Ascending aorta (tissue), 2 donors: Measurements from ENCODE around the gene DZIP1L. TPM values are rescaled to one million over a fixed set of nuclear protein-coding genes. Genes with fewer than 3 reads are reported as not detected.
"Not testable (repeated sequence)": the region's sequence is repeated elsewhere in the genome, so short reads cannot be mapped to it uniquely, and the experiment has no call there.

Source experiments
- DNase-seq, 2 donors: peaks; one replicate each; pipeline ENCODE4 v3.0.0-alpha.2; 2019; ENCODE audit warnings: low spot score in 2 of 2
- H3K27ac ChIP-seq, 2 donors: fragments of 200-600 bp; sonication (generic); one replicate each; pipeline ENCODE4 v1.5.1; 2016 to 2017; ENCODE audit warnings: mild to moderate bottlenecking in 1 of 2
- H3K27me3 ChIP-seq: fragments of 200-600 bp; sonication (generic); one replicate; pipeline ENCODE4 v1.5.1; 2017
- H3K36me3 ChIP-seq, 2 donors: fragments of 200-600 bp; sonication (generic); one replicate each; pipeline ENCODE4 v1.5.1; 2016
- H3K4me1 ChIP-seq, 2 donors: fragments of 200-600 bp; sonication (generic); one replicate each; pipeline ENCODE4 v1.5.1; 2016 to 2017; ENCODE audit warnings: mild to moderate bottlenecking in 1 of 2
- H3K4me3 ChIP-seq, 2 donors: fragments of 200-600 bp; sonication (generic); one replicate each; pipeline ENCODE4 v1.5.1; 2016 to 2017; ENCODE audit warnings: mild to moderate bottlenecking in 1 of 2
- H3K9me3 ChIP-seq, 2 donors: fragments of 200-600 bp; sonication (generic); one replicate each; pipeline ENCODE4 v1.5.1; 2016
- intact Hi-C: fragments of 100-400 bp; cut with DNase I; formaldehyde crosslinking; loops from one replicate; pipeline ENCODE4 v1.15.1; 2023
- total RNA-seq: library from RNA; depleted of rRNA; stranded (reverse); fragments of >200 nt; gene quantifications from one replicate; pipeline ENCODE4 v1.1.0, GENCODE V29; 2016
- TF ChIP-seq, protein P1 (sequence below), 3 experiments: fragments of 200-600 bp in 2 of 3; fragments of 450-650 bp in 1 of 3; sonication (generic) in 2 of 3; IDR thresholded peaks; one replicate each; pipeline ENCODE4 v1.5.1; 2016 to 2019; ENCODE audit warnings: antibody characterized with exemption in 3 of 3, mild to moderate bottlenecking in 1 of 3, moderate library complexity in 1 of 3

Gene DZIP1L, protein sequence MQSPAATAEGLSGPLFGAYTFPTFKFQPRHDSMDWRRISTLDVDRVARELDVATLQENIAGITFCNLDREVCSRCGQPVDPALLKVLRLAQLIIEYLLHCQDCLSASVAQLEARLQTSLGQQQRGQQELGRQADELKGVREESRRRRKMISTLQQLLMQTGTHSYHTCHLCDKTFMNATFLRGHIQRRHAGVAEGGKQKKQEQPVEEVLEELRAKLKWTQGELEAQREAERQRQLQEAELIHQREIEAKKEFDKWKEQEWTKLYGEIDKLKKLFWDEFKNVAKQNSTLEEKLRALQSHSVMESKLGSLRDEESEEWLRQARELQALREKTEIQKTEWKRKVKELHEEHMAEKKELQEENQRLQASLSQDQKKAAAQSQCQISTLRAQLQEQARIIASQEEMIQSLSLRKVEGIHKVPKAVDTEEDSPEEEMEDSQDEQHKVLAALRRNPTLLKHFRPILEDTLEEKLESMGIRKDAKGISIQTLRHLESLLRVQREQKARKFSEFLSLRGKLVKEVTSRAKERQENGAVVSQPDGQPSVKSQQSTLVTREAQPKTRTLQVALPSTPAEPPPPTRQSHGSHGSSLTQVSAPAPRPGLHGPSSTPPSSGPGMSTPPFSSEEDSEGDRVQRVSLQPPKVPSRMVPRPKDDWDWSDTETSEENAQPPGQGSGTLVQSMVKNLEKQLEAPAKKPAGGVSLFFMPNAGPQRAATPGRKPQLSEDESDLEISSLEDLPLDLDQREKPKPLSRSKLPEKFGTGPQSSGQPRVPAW
- 23.1 TPM for total RNA-seq

DNA sequence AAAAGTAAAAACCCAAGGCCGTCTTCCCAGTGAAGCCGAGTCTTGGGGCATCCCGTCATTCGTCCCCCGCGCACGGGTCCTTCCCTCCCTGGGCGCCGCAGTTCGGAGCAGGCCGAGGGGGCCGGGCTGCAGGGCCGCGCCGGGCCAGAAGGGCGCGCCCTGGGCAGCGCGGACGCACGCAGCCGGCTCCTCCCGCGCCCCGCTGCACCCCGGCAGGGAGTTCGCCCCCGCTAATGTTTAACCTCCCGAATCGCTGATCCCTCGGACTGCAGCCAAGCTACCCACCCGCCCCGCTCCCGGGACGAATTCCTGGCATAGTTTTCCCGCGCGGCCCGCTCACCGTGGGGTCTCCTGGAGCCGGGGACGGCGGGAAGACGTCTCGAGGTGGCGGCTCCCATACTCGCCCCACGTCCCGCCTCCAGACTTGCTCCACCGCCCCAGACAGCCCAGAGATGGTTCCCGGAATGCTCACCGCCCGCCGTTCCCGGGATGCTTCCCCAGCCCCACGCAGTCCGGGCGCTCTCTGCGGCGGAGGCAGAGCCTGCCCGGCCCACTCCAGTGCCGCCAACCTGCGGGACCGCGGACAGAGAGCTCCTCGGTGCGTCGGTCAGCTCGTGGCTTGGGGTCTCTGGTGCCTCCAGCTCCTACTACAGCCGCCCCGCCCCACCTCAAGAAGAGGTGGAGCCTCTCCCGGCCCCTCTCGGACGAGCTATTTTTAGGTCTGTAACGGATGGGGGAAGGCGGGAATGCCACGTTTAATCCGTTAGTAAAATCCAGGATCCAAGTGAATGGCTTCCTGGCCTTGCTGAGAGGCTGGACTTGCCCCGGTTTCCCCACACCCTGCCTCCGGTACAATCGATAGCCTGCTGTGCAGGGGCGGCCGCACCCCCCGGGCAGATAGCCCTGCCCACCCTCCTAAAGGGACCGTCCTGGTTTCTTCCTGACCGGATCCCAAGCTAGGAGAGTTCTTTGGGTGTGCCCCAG, at the start of gene DZIP1L:
TSS of gene DZIP1L (minus strand) at position 621 of the 984 bp plus-strand sequence. CDS start 11,637 bp downstream, outside the sequence.
- TF ChIP-seq, protein P1, sequence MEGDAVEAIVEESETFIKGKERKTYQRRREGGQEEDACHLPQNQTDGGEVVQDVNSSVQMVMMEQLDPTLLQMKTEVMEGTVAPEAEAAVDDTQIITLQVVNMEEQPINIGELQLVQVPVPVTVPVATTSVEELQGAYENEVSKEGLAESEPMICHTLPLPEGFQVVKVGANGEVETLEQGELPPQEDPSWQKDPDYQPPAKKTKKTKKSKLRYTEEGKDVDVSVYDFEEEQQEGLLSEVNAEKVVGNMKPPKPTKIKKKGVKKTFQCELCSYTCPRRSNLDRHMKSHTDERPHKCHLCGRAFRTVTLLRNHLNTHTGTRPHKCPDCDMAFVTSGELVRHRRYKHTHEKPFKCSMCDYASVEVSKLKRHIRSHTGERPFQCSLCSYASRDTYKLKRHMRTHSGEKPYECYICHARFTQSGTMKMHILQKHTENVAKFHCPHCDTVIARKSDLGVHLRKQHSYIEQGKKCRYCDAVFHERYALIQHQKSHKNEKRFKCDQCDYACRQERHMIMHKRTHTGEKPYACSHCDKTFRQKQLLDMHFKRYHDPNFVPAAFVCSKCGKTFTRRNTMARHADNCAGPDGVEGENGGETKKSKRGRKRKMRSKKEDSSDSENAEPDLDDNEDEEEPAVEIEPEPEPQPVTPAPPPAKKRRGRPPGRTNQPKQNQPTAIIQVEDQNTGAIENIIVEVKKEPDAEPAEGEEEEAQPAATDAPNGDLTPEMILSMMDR (IDR thresholded peaks at IDR 0.05) = peak; percentile 9 to 65 (median 50)
- peaks cover 0 to 10% of the 10 kb centered on the region in 2 donors for H3K4me1 ChIP-seq
- peaks cover 5 to 7% of the 10 kb centered on the region in 2 donors for H3K36me3 ChIP-seq
- H3K27me3 ChIP-seq = no peaks in the 10 kb centered on the region
- peak within 1 kb of the TSS; percentile 75 to 95 for H3K4me3 ChIP-seq
- H3K9me3 ChIP-seq = no peaks in the 10 kb centered on the region
- peak within 1 kb of the TSS; percentile 92 to 97 for H3K27ac ChIP-seq
- intact Hi-C loops = loop anchor here (5.0 to 10.0 kb wide), 5 partner anchors 72 to 810 kb away; partner anchors contain the start of genes ARMC8, MRAS and PIK3CB
- DNase-seq = peak in 1 of 2 donors; percentile 81

DNA sequence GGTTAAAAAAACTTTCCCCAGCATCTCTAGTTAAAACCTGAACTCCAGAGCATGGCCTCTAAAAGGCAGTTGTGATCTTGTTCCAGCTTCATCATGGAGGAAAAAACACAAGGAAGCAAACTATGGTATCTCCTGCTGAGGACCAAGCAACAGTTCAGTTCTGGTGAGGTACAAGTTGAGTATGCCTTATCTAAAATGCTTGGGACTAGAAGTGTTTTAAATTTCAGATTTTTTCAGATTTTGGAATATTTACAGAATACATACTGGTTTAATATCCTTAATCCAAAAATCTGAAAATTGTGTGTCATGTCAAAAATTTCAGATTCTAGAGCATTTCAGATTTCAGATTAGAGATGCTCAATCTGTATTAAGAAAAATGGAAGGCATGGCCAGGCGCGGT, 49.7 kb upstream of the DZIP1L start:
- intact Hi-C loops = no loop called here
- H3K36me3 ChIP-seq = peaks cover 52 to 81% of the 10 kb centered on the region in 2 donors
- TF ChIP-seq, protein P1 (IDR thresholded peaks at IDR 0.05) = no peak
- H3K4me1 ChIP-seq = no peaks in the 10 kb centered on the region
- H3K27me3 ChIP-seq = no peaks in the 10 kb centered on the region
- DNase-seq = no peak
- no peaks in the 10 kb centered on the region for H3K9me3 ChIP-seq
- no peak overlapping the region for H3K27ac ChIP-seq
- no peak overlapping the region for H3K4me3 ChIP-seq

DNA sequence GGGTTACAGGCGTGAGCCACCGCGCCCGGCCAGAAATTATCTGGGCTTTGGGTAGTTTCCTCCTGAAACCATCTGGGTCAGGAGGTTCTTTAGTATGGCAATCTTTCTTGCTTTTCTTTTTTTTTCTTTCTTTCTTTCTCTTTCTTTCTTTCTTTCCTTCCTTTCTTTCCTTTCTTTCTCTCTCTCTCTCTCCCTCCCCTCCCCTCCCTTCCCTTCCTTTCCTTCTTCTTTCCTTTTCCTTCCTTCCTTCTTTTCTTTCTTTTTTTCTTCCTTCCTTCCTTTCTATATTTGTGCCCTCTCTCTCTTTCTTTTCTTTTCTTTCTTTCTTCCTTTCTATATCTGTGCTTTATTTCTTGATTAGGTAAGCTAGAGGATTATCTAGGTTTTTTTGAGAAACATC, 42.3 kb upstream of the DZIP1L start:
- H3K9me3 ChIP-seq = no peaks in the 10 kb centered on the region
- H3K36me3 ChIP-seq = peaks cover 5 to 24% of the 10 kb centered on the region in 2 donors
- no peaks in the 10 kb centered on the region for H3K4me1 ChIP-seq
- intact Hi-C loops = no loop called here
- TF ChIP-seq, protein P1 (IDR thresholded peaks at IDR 0.05) = no peak
- no peaks in the 10 kb centered on the region for H3K27me3 ChIP-seq
- no peak overlapping the region for H3K27ac ChIP-seq
- H3K4me3 ChIP-seq = no peak overlapping the region
- DNase-seq = no peak

DNA sequence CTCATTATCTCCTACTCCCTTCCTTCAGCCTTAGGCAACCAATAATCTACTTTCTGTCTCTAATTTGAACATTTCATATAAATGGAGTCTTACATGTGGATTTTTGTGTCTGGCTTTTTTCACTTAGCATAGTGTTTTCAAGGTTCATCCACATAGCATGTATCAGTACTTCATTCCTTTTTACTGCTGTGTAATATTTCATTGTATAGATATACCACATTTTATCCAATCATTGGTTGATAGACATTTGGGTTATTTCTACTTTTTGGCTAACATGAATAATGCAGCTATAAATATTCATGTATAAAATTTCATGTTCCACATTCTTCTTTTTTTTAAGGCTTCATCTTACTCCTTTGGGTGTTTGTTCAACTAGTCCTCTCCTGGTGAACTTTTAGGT, 39.1 kb upstream of the DZIP1L start:
- TF ChIP-seq, protein P1 (IDR thresholded peaks at IDR 0.05) = no peak
- Histone ChIP-seq H3K27me3 (no peaks in the 10 kb centered on the region), H3K9me3 (no peaks in the 10 kb centered on the region), H3K4me3 (no peak overlapping the region), H3K4me1 (no peaks in the 10 kb centered on the region), H3K36me3 (no peaks in the 10 kb centered on the region), H3K27ac (no peak overlapping the region)
- no peak for DNase-seq
- intact Hi-C loops = no loop called here

DNA sequence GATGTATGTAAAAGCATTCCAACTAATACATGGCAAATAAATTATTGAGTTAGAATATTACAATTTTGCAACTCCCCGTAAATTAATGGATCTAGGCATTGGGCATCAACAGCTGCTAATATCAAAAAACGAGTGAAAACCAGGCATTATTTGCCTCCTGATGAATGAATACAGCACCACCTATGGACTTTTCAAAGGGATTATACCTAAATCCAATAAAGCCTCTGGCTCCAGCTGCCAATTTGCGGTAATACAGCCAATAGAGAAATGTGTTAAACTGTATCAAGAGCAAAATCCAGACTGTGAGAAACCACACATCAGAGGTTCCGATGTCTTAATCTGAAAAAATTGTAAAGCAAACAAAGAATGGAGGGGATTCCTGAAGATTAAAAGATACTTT, 33.1 kb upstream of the DZIP1L start:
- TF ChIP-seq, protein P1 (IDR thresholded peaks at IDR 0.05) = no peak
- Histone ChIP-seq H3K4me1 (no peaks in the 10 kb centered on the region), H3K27ac (no peak overlapping the region), H3K36me3 (no peaks in the 10 kb centered on the region), H3K4me3 (no peak overlapping the region), H3K27me3 (no peaks in the 10 kb centered on the region), H3K9me3 (no peaks in the 10 kb centered on the region)
- intact Hi-C loops = no loop called here
- DNase-seq = no peak

DNA sequence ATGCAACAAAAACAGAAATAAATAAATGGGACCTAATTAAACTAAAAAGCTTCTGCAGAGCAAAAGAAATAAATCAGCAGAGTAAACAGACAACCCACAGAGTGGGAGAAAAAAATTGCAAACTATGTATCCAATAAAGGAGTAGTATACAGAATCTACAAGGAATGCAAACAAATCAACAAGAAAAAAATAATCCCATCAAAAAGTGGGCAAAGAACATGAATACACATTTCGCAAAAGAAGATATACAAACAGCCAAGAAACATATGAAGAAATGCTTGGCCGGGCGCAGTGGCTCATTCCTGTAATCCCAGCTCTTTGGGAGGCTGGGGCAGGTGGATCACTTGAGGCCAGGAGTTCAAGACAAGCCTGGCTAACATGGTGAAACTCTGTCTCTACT, 26.8 kb upstream of the DZIP1L start:
- H3K36me3 ChIP-seq, H3K27ac ChIP-seq, H3K4me1 ChIP-seq, DNase-seq, H3K4me3 ChIP-seq, H3K27me3 ChIP-seq, intact Hi-C loops, H3K9me3 ChIP-seq: not testable (repeated sequence)
